PC-9 (cell line): Measurements from ENCODE around the gene CDADC1. TPM values are rescaled to one million over a fixed set of nuclear protein-coding genes. Genes with fewer than 3 reads are reported as not detected.

Source experiments
- BruUV-seq: library from RNA; stranded (reverse); fragments of 400-500 nt; replicated peaks from 2 replicates; lab custom pipeline; 2021; lab: Mats Ljungman, UMichigan
- CTCF ChIA-PET: fragments of 300-600 bp; sonication (Branson Sonifier 250); formaldehyde crosslinking; loops from one replicate; lab custom pipeline; 2022; ENCODE audit warnings: antibody characterized with exemption; lab: Charles Lee
- POLR2A ChIA-PET: fragments of 300-600 bp; sonication (Branson Sonifier 250); formaldehyde crosslinking; loops from one replicate; lab custom pipeline; 2022; ENCODE audit warnings: antibody characterized with exemption; ENCODE audit not compliant: unreplicated experiment; lab: Charles Lee
- DNase-seq, 2 experiments: peaks; one replicate each; pipeline versions ENCODE4 v3.0.0 to v3.0.0-alpha.2; 2015 to 2022; ENCODE audit warnings: mixed read lengths in 1 of 2
- H2AFZ ChIP-seq: fragments of 200-600 bp; sonication (generic); 2 replicates; pipeline ENCODE4 v1.8.1; 2017; ENCODE audit warnings: antibody characterized with exemption
- H3F3A ChIP-seq: fragments of 200-600 bp; sonication (generic); 2 replicates; pipeline ENCODE4 v1.8.1; 2017; ENCODE audit warnings: antibody characterized with exemption, mild to moderate bottlenecking, low read depth; ENCODE audit not compliant: insufficient read depth
- H3K27ac ChIP-seq: fragments of 200-600 bp; sonication (generic); 2 replicates; pipeline ENCODE4 v1.6.1; 2016; ENCODE audit warnings: mixed run types
- H3K27me3 ChIP-seq: fragments of 200-600 bp; sonication (generic); 2 replicates; pipeline ENCODE4 v1.6.1; 2016; ENCODE audit warnings: low read depth, mixed run types; ENCODE audit not compliant: insufficient read depth
- H3K36me3 ChIP-seq: fragments of 200-600 bp; sonication (generic); 2 replicates; pipeline ENCODE4 v1.6.1; 2016; ENCODE audit warnings: low read depth, mixed run types
- H3K4me1 ChIP-seq: fragments of 200-600 bp; sonication (generic); replicated peaks from 2 replicates; pipeline ENCODE4 v1.6.1; 2016; ENCODE audit warnings: mixed run types; ENCODE audit not compliant: insufficient read depth
- H3K4me2 ChIP-seq: fragments of 200-600 bp; sonication (generic); 2 replicates; pipeline ENCODE4 v1.6.1; 2017; ENCODE audit warnings: mixed run types
- H3K4me3 ChIP-seq: fragments of 200-600 bp; sonication (generic); 2 replicates; pipeline ENCODE4 v1.6.1; 2016; ENCODE audit warnings: mixed run types
- H3K79me2 ChIP-seq: fragments of 200-600 bp; sonication (generic); 2 replicates; pipeline ENCODE4 v1.6.1; 2017; ENCODE audit warnings: low read depth, mixed run types
- H3K9me2 ChIP-seq: fragments of 200-600 bp; sonication (generic); 2 replicates; pipeline ENCODE4 v1.8.1; 2017; ENCODE audit warnings: mild to moderate bottlenecking; ENCODE audit not compliant: insufficient read depth
- H3K9me3 ChIP-seq: fragments of 200-600 bp; sonication (generic); 2 replicates; pipeline ENCODE4 v1.8.1; 2016; ENCODE audit warnings: low read depth; ENCODE audit not compliant: insufficient read depth
- H4K20me1 ChIP-seq: fragments of 200-600 bp; sonication (generic); 2 replicates; pipeline ENCODE4 v1.8.1; 2017; ENCODE audit not compliant: insufficient read depth
- EZH2 ChIP-seq: fragments of 200-600 bp; sonication (generic); IDR thresholded peaks from 2 replicates; pipeline ENCODE4 v1.8.0; 2017; ENCODE audit warnings: antibody characterized with exemption, low read depth
- intact Hi-C: fragments of 100-400 bp; cut with micrococcal nuclease; formaldehyde crosslinking; loops from one replicate; pipeline ENCODE4 v1.10.0; 2022; ENCODE audit not compliant: unreplicated experiment
- total RNA-seq: library from RNA; stranded (reverse); gene quantifications from 2 replicates; pipeline ENCODE4 v1.2.3, GENCODE V29; 2021
- TF ChIP-seq, protein P1 (sequence below): fragments of 200-600 bp; sonication (generic); conservative IDR thresholded peaks from 2 replicates; pipeline ENCODE4 v1.6.1; 2017; ENCODE audit warnings: mixed run types, antibody characterized with exemption, mild to moderate bottlenecking, moderate library complexity

The CDADC1 gene
- total RNA-seq, 1 experiment from 2014 or later: 12.4 TPM

DNA sequence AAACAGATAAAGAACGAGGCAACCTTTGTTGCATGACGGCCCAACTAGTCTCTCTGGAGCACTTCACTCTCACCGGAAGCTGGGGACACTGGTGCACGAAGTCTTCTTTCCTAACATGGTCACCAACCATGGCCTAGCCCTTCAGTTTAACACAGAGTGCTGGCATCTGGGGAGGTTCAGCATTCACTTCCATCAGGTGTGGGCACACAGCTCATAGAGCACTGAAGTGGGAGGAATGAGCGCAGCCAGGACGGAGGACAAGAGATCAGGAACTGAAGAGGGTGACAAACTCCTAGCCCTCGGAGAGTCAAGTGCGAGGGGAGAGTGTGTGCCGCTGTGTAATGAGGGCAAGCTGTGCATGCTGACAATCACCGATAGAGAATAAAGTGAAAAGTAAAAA, 92.4 kb downstream of the CDADC1 start:
- Histone ChIP-seq H4K20me1 (no peaks in the 10 kb centered on the region), H3K27ac (no peak overlapping the region), H3K4me1 (no peaks in the 10 kb centered on the region), H2AFZ (no peak overlapping the region), H3K79me2 (no peaks in the 10 kb centered on the region), H3K36me3 (no peaks in the 10 kb centered on the region), H3F3A (no peaks in the 10 kb centered on the region), H3K4me2 (no peak overlapping the region), H3K9me3 (no peaks in the 10 kb centered on the region), H3K4me3 (no peak overlapping the region), H3K27me3 (no peaks in the 10 kb centered on the region), H3K9me2 (no peaks in the 10 kb centered on the region)
- TF ChIP-seq, protein P1, sequence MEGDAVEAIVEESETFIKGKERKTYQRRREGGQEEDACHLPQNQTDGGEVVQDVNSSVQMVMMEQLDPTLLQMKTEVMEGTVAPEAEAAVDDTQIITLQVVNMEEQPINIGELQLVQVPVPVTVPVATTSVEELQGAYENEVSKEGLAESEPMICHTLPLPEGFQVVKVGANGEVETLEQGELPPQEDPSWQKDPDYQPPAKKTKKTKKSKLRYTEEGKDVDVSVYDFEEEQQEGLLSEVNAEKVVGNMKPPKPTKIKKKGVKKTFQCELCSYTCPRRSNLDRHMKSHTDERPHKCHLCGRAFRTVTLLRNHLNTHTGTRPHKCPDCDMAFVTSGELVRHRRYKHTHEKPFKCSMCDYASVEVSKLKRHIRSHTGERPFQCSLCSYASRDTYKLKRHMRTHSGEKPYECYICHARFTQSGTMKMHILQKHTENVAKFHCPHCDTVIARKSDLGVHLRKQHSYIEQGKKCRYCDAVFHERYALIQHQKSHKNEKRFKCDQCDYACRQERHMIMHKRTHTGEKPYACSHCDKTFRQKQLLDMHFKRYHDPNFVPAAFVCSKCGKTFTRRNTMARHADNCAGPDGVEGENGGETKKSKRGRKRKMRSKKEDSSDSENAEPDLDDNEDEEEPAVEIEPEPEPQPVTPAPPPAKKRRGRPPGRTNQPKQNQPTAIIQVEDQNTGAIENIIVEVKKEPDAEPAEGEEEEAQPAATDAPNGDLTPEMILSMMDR: no peak
- TF ChIP-seq EZH2: no peak
- no TSS peak for BruUV-seq
- POLR2A ChIA-PET: no interaction called here
- intact Hi-C loops: no loop called here
- CTCF ChIA-PET: no interaction called here
- DNase-seq: no peak

DNA sequence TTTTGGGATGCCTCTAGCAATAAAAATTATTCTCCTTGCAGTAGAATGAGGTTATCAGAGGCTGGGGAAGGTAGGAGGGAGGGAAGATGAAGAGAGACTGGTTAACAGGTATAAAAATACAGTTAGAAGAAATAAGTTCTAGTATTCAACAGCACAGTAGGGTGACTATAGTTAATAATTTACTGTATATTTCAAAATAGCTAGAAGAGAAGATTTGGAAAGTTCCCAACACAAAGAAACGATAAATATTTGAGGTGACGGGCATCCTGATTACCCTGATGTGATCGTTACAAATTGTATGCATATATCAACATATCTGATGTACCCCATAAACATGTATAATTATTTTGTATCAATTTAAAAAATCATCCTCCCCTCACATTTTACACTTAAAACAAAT, 93.8 kb downstream of the CDADC1 start:
- H3K4me2 ChIP-seq: no peak overlapping the region
- BruUV-seq: no TSS peak
- intact Hi-C loops: no loop called here

DNA sequence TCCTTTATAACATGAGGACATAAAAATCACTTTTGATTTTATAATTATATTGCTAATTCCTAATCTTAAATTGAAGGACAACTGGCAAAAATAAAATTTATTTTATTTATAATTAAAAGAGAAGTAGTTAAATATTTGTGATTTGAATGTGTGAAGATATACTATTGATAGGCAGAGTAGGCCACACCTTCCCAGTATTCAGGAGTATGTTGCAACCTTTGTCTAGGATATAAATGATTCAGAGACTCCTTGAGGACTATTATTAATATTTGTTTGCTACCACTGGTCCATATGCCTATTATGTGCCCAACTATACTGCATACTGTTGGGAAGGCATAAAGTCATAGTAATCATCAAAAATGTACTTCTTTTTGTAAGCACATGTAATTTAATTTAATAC, 94.2 kb downstream of the CDADC1 start:
- no peak overlapping the region for H3K4me2 ChIP-seq
- no peaks in the 10 kb centered on the region for H3K9me3 ChIP-seq
- no TSS peak for BruUV-seq
- intact Hi-C loops: no loop called here
- H2AFZ ChIP-seq: no peak overlapping the region
- H3K27me3 ChIP-seq: no peaks in the 10 kb centered on the region
- ChIA-PET POLR2A (no interaction called here), CTCF (no interaction called here)
- H4K20me1 ChIP-seq: no peaks in the 10 kb centered on the region
- no peaks in the 10 kb centered on the region for H3F3A ChIP-seq
- H3K9me2 ChIP-seq: no peaks in the 10 kb centered on the region
- no peak overlapping the region for H3K27ac ChIP-seq
- no peaks in the 10 kb centered on the region for H3K79me2 ChIP-seq
- no peak for TF ChIP-seq EZH2
- TF ChIP-seq, protein P1: no peak
- no peak for DNase-seq
- no peaks in the 10 kb centered on the region for H3K36me3 ChIP-seq
- no peaks in the 10 kb centered on the region for H3K4me1 ChIP-seq
- H3K4me3 ChIP-seq: no peak overlapping the region

More for the DNA sequence above, 93.8 kb downstream of the CDADC1 start:
- no peaks in the 10 kb centered on the region for H3K27me3 ChIP-seq
- H4K20me1 ChIP-seq: no peaks in the 10 kb centered on the region
- H3K79me2 ChIP-seq: no peaks in the 10 kb centered on the region
- H3K4me3 ChIP-seq: no peak overlapping the region
- CTCF ChIA-PET: no interaction called here
- H3K9me3 ChIP-seq: no peaks in the 10 kb centered on the region
- no peak overlapping the region for H2AFZ ChIP-seq
- H3K9me2 ChIP-seq: no peaks in the 10 kb centered on the region
- no peaks in the 10 kb centered on the region for H3F3A ChIP-seq
- no peaks in the 10 kb centered on the region for H3K4me1 ChIP-seq
- no peak for DNase-seq
- H3K27ac ChIP-seq: no peak overlapping the region
- H3K36me3 ChIP-seq: no peaks in the 10 kb centered on the region
- POLR2A ChIA-PET: no interaction called here
- TF ChIP-seq, protein P1: no peak
- no peak for TF ChIP-seq EZH2
